D721Med (cell line): ENCODE measurements around the gene ZSCAN25.

Experiments used
- DNase-seq: peaks from one replicate; pipeline ENCODE4 v3.0.0; 2011; ENCODE audit warnings: low spot score; ENCODE audit not compliant: insufficient read length
- FAIRE-seq: peaks from 2 replicates; lab custom pipeline; 2011; peaks lifted over from hg19 to GRCh38; lab: Jason Lieb, UNC
- CTCF ChIP-seq: IDR thresholded peaks from 2 replicates; pipeline ENCODE4 v1.5.1; 2012; ENCODE audit warnings: mild to moderate bottlenecking, control low read depth; ENCODE audit not compliant: insufficient read depth; ENCODE audit errors: missing control alignments

The ZSCAN25 gene

GRCh38 chr7:99605527-99605926 lies 11.2 kb upstream of the ZSCAN25 start:
- no peak for FAIRE-seq
- DNase-seq = no peak
- no peak for TF ChIP-seq CTCF

GRCh38 chr7:99606531-99606930 lies 10.2 kb upstream of the ZSCAN25 start:
- no peak for TF ChIP-seq CTCF
- DNase-seq (no peak), FAIRE-seq (no peak)

- no peak for TF ChIP-seq CTCF
- DNase-seq = no peak
- no peak for FAIRE-seq
These were observed 9.2 kb upstream of the ZSCAN25 start for GRCh38 chr7:99607548-99607947.

GRCh38 chr7:99614495-99614894 lies 2.3 kb upstream of the ZSCAN25 start:
- no peak for TF ChIP-seq CTCF
- no peak for FAIRE-seq

DNA sequence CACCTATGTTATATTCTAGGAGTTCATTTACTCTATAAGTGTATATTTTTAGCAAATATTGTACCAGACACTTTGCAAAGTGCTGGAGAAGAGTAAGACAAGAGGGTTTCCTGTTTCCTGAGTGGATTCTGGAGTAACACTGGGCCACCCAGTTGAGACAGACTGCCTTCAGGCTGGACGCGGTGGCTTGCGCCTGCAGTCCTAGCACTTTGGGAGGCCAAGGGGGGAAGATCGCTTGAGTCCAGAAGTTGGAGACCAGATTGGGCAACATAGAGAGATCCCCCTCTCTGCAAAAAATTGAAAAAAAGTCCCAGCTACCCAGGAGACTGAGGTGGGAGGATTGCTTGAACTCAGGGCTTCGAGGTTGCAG lies 772 bp upstream of the ZSCAN25 start:
- FAIRE-seq (no peak), DNase-seq (no peak)

More at GRCh38 chr7:99614495-99614894, 2.3 kb upstream of the ZSCAN25 start:
- DNase-seq = no peak

GRCh38 chr7:99617192-99617781 lies 541 bp downstream of the ZSCAN25 start:
- TF ChIP-seq CTCF = no peak
- DNase-seq (no peak), FAIRE-seq (no peak)

More for the DNA sequence above, 772 bp upstream of the ZSCAN25 start:
- TF ChIP-seq CTCF = no peak

- FAIRE-seq (no peak), DNase-seq (no peak)
- no peak for TF ChIP-seq CTCF
These were observed 2.0 kb downstream of the ZSCAN25 start for GRCh38 chr7:99618726-99619125.
